M059J (cell line): ENCODE results near the gene TEX19. TPM values are rescaled to one million over a fixed set of nuclear protein-coding genes. Genes with fewer than 3 reads are reported as not detected.
"Not testable (repeated sequence)": the region's sequence is repeated elsewhere in the genome, so short reads cannot be mapped to it uniquely, and the experiment has no call there.

Source experiments
- DNase-seq: peaks from one replicate; pipeline ENCODE4 v3.0.0-alpha.2; 2012; ENCODE audit warnings: low read depth
- total RNA-seq: library from RNA; depleted of rRNA; stranded (reverse); fragments of >200 nt; shearing (Covaris generic); gene quantifications from 2 replicates; pipeline ENCODE4 v1.2.3, GENCODE V29; 2014

The TEX19 gene
- total RNA-seq, 1 experiment from 2014 or later = 0.05 TPM

DNA sequence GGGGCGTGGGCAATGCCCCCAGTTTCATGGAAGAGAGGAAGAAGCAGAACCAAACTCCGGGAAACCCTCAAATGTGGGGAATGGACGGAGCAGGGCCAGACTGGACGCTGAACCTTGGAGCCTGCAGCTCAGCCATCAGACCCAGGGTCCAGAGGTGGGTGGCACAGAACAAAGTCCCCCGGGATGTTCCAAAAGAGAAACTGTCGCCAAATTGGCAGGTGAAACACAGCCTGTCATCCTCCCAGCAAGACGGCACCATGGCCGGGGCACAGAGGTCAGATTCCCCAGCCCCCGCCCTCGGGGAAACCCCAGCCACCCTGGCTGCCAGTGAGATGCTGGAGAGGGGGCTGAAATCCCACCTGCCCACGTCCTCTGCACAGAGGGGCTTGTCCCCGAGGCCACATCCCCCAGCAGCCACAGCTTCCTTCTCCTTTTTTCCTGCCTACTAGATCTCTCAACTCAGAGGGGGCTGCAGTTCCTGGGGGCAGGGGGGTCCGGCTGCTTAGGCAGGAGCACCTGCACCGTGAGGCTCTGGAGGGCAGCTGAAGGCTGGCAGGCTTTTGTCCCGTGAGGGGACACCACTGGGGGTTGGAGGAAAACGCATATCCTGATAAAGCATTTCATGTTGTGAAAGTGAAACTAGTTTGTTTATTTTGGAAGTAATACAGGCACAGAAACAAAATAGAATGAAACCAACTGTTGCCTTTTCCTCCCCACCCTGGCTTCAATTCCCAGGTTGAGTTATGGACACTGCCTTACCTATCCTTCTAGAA, 24.2 kb upstream of the TEX19 start:
- DNase-seq = peak; percentile 44

DNA sequence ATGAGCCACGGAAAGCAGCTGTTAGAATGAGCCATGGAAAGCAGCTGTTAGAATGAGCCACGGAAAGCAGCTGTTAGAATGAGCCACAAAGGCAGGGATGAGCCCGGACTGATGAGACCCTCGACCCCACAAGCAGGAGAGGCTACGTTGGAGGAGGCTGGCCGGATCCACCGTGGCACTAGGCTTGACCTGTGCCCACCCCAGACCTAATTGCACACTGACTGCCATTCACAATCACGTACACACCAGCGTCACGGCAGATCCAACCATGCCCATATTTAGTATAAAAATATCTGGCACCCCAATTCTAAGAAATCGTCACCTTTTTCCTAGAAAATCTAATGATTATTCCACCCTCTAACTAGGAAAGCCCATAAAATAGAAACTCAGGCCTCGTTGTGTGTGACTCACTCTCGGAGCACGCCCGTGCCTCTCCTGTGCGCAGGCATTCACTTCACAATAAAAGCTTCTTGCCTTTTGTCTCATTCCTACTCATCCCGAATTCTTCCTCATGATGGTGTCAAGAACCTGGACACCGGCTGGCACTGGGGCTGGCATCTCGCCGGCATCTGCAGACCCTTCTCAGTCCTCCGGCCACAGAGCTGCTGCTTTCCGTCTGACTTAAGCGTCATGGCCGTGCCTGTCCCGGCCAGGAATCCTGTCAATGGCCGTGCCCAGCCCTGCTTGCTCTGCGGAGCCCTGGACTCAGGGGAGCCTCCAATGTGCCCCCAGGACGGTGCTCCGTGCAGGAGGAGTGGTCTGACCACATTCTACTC, 20.0 kb upstream of the TEX19 start:
- DNase-seq = peak; percentile 88

DNA sequence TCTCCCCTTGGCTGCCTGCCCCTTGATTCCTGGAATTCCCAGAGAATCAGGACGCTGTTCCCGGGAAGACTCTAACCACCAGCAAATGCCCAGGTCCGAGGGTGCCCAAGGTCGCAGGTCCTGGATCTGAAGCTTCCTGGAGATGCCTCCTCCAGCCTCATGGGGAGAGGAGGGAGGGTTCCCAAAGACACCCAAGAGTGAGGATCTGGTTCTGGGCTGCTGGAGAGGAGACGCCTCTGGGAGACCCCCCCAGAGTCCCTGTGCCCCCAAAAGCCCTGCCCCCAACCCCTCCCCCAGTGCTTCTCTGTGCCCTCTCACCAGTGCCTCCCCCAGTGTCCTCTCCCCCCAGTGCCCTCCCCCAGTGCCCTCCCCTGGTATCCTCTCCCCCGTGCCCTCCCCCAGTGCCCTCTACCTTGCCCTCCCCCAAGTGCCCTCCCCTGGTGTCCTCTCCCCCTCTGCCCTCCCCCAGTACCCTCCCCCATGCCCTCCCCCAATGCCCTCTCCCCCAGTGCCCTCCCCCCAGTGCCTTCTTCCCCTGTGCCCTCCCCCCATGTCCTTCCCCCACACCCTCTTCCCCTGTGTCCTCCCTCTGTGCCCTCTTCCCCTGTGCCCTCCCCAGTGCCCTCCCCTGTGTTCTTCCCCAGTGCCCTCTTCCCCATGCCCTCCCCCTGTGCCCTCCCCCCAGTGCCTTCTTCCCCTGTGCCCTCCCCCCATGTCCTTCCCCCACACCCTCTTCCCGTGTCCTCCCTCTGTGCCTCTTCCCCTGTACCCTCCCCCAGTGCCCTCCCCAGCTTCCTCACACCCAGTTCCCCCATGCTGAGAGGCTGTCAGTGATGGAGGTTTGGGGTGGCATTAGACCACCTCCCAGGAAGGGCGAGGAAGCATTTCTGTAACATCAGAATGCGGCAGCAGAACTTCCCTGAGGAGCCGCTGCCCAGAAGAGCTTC, 19.1 kb upstream of the TEX19 start:
- DNase-seq = peak; percentile 52

DNA sequence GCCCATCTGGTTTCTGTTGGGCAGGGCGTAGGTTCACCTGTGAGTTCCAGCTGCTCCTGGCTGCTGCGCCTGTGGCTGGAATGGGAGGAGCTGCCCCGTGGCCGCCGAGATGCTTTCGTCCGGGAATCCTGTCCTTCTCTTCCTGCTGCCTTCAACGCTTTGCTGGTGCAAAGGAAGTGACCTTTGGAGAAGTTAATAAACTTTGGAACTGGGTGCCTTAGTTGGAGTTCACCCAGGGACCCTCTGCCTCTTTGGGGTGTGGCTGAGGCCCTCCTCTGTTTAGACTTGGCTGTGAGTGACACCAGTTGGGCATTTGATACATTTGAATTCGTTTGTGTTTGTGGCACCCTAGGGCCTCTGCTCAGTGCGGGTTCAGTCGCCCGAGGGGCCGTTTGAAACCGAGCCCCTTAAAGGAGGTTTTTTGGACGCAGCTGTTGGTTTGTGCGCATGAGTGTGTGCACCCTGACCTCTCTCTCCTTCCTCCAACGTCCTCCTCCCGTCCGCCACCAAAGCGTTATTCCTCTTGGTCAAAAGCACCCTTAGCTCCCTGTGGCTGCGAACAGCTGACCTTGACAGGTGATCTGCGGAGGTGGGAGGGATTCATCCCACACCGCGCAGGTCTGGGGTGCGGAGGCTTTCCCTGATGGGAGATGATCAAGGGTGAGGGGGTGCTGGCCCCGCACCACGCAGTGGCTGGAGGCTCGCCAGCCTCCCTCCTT, 16.5 kb upstream of the TEX19 start:
- DNase-seq = no peak

DNA sequence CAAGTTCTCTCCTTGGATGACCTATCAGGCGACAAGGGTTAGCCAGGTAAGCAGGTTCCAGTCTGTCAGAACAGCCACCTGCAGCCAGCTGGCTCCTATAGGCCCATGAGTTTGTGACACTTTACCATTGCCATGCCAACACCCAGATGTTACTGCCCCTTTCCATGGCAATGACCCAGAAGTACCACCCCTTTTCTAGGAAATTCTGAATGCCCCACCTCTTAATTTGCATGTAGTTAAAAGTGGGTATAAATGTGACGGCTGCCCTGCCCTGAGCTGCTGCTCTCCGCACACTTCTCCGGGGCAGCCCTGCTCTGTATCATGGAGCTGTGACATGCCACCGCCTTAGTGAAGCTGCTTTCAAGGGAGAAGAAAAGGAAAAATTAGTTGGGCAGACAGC, 15.5 kb upstream of the TEX19 start:
- DNase-seq = no peak

DNA sequence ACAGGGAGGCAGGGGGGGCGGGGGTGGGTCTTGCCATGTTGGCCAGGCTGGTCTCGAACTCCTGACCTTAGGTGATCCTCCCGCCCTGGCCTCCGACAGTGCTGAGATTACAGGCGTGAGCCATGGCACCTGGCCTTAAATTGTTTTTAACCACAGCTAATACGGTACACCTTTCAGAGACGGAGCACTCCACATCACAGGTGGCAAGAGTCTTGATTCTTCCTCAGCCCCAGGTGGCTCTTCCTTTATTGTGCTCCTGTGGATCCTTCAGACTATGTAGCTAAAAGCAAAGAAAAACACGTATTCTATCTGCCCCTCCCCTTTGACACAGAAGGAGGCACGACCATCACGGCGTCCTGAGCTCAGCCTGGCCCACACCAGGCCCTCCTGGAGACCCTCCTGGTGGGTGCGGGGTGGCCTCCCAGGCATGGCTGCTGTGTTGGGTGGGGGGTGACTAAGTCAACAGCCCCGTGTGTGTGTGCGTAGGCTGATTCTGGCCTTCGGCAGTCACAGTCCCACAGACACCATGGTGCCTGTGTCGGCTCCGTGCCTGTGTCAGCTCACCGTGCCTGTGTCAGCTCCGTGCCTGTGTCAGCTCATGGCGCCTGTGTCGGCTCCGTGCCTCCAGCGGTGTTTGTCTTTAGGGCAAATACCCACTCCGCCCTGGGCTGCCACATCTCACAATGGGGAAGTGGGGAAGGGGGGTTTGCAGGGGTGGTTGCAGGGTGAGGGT, 14.7 kb upstream of the TEX19 start:
- no peak for DNase-seq

DNA sequence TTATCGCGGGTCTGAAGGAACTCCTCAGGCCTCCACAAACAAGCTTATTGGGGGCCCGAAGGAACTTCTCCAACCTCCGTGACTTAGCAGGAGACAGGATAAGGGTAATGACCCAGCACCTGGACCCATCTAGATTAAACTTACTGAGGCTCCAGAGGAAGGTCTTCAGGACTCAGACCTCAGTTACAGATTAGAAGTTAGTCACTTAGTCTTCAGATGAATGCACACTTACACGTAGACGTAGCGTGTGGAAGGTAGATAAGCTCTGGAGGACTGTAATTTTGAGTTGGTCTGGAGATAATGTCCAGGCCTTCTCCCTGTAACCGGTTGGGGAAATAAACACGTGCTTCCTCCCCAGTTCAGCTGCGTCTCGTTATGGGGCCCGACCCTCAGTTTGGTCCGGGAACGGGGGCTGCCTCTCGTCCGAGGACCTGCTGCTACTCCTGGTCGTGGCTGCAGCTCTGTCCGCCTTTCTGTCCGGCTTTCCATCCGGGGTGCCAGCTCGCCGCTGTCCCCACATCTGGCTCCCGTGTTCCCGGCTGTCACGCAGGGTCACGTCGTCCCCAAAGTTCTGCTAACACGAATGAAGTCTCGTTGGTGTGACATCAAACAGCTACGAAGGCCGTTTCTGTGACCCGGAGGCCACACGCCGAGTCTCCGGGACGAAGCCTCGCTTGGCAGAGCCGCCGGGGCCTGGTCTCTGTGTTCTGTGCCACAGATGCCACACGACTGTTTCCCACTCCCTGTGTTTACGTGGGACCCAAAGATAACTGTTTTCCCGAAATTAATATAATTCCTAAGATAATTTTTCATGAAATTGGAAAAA, 13.7 kb upstream of the TEX19 start:
- DNase-seq = no peak

DNA sequence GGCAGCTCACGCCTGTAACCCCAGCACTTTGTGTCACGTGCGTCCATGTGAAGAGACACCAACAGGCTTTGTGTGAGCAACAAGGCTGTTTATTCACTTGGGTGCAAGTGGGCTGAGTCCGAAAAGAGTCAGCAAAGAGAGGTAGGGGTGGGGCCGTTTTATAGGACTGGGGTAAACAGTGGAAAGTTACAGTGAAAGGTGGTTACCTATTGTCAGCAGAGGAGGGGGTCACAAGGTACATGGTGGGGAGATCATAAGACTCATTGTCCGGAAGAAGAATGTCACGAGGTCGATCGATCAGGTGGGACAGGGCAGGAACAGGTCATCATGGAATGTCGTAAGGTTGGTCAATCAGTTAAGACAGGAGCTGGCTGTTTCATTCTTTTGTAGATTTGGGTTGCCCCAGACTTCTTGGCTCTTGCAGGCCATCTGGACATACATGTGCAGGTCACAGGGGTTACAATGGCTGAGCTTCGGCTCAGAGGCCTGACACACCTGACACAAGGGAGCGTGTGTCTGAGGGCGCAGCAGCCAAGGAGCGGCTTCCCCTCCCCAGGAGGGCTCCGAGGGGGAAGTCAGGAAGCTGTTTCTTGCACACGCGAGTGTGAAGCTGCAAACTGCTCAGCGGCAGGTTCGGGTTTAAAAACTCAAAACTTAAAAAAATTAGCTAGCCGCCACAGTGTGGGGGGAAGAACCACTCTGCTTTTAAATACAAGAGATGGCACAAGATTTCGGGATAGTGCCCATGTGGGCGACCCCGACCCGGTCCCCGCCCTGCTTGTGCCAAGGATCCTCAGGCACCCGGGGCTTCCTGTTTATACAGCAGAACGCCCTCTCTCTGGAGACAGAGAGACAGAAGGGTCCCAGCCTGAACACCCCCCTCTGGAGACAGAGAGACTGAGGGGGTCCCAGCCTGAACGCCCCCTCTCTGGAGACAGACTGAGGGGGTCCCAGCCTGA, 12.4 kb upstream of the TEX19 start:
- DNase-seq = no peak

DNA sequence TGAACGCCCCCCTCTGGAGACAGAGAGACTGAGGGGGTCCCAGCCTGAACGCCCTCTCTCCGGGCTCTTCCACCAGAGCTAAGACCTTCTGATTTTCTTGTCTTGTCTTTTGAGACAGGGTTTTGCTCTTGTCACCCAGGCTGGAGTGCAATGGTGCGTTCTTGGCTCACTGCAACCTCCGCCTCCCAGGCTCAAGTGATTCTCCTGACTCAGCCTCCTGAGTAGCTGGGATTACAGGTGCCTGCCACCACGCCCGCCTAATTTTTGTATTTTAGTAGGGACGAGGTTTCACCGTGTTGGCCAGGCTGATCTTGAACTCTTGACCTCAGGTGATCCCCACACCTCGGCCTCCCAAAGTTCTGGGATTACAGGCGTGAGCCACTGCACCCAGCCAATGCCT, 11.1 kb upstream of the TEX19 start:
- DNase-seq = not testable (repeated sequence)

DNA sequence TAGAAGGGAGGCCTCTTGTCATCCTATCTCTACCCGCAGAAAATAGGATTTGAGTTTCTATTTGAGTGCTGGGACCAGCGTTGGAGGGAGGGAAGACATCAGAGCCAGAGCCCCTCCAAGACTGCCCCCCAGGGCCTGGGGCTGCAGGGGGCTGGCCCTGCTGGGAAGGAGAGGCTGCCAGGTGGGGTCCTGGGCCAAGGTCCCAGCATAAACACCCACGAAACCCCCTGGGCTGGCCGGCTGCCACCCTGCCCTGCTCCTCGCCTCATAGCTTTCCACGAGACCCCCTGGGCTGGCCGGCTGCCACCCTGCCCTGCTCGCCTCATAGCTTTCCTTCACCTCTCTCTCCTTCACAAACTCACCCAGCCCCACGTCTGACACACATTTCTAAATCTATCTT, 10.6 kb upstream of the TEX19 start:
- no peak for DNase-seq

DNA sequence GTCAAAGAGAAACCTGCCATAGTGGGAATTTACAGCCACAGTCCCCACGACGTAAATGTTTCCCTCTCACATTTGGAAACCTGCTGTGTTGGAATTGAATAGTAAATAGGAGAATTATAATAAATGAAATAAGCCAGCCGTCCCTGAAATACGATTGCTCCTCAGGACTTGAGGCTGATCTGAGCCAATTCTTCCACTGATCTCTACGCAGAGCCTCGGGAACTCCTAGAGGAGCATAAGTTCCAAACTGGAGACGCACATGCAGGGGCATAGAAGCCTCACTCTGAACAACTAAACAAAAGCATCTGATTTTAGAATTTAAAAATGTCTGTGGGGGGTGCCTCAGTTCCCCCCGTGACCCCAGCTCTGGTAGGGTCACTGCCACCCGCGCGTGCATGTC, 10.2 kb upstream of the TEX19 start:
- no peak for DNase-seq

DNA sequence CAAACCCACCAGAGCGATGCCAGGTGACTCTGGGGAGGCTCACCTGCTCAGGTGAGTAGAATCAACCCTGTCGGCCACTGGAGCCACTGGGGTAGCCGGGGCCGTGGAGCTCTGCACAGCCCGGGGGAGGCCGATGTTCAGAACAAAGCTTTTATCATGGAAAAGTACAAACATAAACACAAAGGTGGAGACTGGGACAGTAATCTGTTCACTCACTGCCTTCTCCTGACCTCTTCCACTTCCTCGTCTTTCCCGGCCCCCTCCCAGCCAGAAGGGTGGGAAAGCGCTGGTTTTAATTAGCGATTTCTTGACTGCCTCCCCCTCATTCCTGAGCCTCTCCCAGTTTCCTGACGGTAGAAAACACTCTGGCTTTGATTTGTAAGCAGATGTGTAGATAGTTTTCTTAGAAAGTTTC, 9.8 kb upstream of the TEX19 start:
- no peak for DNase-seq

DNA sequence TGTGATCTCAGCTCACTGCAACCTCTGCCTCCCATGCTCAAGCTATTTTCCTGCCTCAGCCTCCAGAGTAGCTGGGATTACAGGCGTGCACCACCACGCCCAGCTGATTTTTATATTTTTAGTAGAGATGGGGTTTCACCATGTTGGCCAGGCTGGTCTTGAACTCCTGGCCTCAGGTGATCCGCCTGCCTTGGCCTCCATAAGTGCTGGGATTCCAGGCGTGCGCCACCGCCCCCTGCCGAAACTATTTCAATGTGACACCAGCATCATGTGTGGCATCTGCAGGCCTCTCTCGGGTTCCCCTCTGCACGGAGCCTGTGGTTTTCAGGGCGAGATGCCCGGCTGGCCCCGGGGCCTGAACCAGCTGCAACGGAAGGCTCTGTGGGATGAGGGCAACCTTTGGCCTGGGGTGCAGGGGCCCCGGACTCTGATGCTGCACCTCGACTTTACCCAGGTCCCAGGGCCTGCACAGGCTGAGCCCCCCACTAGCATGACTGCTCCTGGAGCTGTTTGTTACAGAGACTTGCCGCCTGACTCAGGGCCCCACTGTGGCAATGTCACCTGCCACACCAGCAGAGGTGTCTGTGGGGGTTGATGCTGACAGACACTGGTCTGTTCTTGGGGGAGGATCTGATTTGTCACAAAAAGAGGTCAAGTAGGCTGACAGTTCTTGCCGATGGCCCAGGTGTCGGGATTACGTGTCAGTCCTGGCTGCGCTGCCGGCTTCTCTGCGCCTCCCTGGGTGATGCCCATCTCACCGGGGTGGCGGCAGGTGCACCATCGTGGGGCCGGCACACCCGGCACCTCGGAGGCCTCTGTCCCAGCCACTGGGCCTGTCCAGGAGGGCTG, 8.6 kb upstream of the TEX19 start:
- peak; percentile 69 for DNase-seq

DNA sequence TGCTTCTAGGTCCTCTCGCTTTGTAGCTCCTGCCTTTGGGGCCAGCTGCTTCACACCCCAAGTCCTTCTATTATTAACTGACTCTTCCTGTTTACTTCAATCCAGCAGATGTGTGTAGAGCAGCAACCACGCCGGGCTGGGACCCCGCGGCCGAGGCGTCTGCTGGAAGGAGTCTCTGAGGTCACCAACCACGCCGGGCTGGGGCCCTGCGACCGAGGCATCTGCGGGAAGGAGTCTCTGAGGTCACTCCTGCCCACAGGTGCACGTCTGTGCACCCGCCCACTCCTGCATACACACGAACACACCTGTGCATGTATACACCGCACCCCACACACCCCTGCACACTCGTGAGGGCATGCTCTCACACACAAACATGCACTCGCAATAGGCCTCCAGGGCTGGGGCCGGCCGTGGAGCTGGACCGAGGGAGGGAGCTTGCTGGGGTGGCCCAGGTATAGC, 7.8 kb upstream of the TEX19 start:
- DNase-seq = no peak

DNA sequence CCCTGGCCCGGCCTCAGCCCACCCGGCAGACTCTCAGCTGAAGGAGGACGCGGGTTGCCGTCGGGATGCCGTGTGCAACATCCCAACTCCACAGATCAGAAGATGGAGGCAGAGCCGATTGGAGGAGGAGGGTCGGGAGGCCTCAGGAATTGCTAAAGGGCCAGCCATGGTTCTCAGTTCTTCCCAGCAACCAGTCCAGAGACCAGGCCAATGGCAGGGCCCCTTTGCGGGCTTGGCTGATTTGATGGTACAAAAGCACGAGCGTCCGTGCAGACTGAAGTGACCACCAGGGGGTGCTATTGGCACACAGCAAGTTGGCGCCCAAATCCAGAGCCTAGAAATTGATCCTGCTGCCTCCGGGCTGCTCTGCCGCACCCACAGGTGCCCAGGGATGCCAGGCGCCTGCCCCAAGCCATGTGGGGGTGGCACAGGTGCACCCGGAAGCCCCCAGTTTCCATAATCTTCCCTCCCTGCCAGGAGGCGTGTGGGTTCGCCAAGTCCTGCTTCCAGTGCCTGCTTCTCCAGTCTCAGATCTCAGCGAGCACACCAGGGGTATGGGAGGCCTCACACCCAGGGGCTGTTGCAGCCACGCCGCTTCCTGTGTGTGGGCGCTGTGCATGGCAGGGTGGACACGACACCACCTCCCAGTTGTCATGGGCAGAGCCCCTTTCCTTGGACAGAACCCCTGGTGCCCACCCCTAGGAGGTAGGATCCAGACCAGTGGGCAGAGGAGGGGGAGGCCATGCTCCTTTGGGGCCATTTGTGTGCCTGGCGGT, 7.1 kb upstream of the TEX19 start:
- DNase-seq = peak; percentile 76

DNA sequence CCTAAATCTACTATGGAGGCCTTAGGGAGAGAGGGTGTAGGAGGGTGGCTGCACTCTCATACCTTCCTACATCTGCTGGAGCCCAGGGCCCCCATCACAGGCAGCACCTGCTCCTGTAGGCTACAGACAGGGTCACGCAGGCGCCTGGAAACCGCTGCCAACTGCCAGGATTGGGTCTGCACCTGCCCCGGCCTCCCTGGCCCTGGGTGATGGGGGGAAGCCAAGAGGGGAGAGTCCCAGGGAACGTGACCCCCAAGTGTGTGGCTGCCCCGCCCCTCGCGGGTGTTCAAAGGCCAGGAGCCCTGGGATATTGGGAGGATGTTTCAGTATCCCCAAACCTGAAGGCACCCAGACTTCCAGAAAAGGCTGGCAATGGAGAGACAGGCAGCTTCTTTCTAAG, 5.6 kb upstream of the TEX19 start:
- DNase-seq = no peak

DNA sequence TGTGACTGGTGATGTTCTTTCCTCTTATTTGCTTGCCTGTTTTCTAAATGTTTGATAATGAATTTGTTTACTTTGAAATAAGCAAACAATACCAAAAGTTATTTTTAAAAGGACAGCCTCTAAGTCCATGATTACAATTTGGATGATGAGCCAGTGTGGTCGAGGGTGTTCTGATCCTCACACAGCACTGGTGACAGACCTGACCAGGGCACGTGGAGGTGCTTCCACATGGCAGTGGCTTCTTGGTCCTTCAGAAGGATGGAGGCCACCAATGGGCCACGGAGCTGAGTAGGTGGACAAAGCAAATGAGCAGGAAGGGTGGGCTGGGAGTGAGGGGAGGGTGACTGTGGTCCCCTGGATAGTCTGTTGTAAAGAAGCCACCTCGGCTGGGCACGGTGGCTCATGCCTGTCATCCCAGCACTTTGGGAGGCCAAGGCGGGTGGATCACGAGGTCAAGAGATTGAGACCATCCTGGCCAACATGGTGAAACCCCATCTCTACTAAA, 4.2 kb upstream of the TEX19 start:
- no peak for DNase-seq
